ENCODE data around the gene ATP4A. TPM values are rescaled to one million over a fixed set of nuclear protein-coding genes. Genes with fewer than 3 reads are reported as not detected.
"Not testable (repeated sequence)": the region's sequence is repeated elsewhere in the genome, so short reads cannot be mapped to it uniquely, and the experiment has no call there.

The ATP4A gene
- total RNA-seq, 4 donors from 2014 or later = not detected

GRCh38 chr19:35608251-35608650 lies 44.8 kb upstream of the ATP4A start:
- intact Hi-C loops (cut with DNase I; ENCODE audit: low total_unique reads) = no loop called here
- Histone ChIP-seq H3K4me3 (no peak overlapping the region), H3K36me3 (no peaks in the 10 kb centered on the region), H3K27me3 (no peaks in the 10 kb centered on the region), H3K27ac (no peak overlapping the region), H3K4me1 (peaks cover 3 to 13% (median 10%) of the 10 kb centered on the region in 4 donors), H3K9me3 (peaks cover 0 to 4% of the 10 kb centered on the region in 2 donors)
- in situ Hi-C loops (cut with MboI; ENCODE audit: low pct_ligation_motif_present in 1 of 4, low pct_unique_long_range_greater_than_20kb in 1 of 4, low sequenced_read_pairs in 3 of 4) = no loop called here
- TF ChIP-seq POLR2AphosphoS5 (IDR thresholded peaks at IDR 0.05) = no peak
- TF ChIP-seq, protein P1, sequence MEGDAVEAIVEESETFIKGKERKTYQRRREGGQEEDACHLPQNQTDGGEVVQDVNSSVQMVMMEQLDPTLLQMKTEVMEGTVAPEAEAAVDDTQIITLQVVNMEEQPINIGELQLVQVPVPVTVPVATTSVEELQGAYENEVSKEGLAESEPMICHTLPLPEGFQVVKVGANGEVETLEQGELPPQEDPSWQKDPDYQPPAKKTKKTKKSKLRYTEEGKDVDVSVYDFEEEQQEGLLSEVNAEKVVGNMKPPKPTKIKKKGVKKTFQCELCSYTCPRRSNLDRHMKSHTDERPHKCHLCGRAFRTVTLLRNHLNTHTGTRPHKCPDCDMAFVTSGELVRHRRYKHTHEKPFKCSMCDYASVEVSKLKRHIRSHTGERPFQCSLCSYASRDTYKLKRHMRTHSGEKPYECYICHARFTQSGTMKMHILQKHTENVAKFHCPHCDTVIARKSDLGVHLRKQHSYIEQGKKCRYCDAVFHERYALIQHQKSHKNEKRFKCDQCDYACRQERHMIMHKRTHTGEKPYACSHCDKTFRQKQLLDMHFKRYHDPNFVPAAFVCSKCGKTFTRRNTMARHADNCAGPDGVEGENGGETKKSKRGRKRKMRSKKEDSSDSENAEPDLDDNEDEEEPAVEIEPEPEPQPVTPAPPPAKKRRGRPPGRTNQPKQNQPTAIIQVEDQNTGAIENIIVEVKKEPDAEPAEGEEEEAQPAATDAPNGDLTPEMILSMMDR (IDR thresholded peaks at IDR 0.05) = no peak
- TF ChIP-seq POLR2A (IDR thresholded peaks at IDR 0.05) = no peak
- TF ChIP-seq EP300 (IDR thresholded peaks at IDR 0.05; ENCODE audit: low read depth) = no peak
- DNase-seq = no peak
- WGBS, 2 donors (ENCODE audit: low coverage in 1 of 2) = 77 to 100% methylated on average over 1 to 2 of the region's 2 CpGs

GRCh38 chr19:35607661-35608060 lies 44.2 kb upstream of the ATP4A start:
- TF ChIP-seq, protein P1 (IDR thresholded peaks at IDR 0.05) = no peak
- TF ChIP-seq EP300 (IDR thresholded peaks at IDR 0.05; ENCODE audit: low read depth) = no peak
- no peak for TF ChIP-seq POLR2AphosphoS5 (IDR thresholded peaks at IDR 0.05)
- no peak for TF ChIP-seq POLR2A (IDR thresholded peaks at IDR 0.05)
- H3K36me3 ChIP-seq = no peaks in the 10 kb centered on the region
- no peak overlapping the region for H3K27ac ChIP-seq
- DNase-seq = no peak
- no peaks in the 10 kb centered on the region for H3K27me3 ChIP-seq
- peaks cover 0 to 7% (median 5%) of the 10 kb centered on the region in 4 donors for H3K4me1 ChIP-seq
- intact Hi-C loops (cut with DNase I; ENCODE audit: low total_unique reads) = no loop called here
- H3K4me3 ChIP-seq = no peak overlapping the region
- in situ Hi-C loops (cut with MboI; ENCODE audit: low pct_ligation_motif_present in 1 of 4, low pct_unique_long_range_greater_than_20kb in 1 of 4, low sequenced_read_pairs in 3 of 4) = no loop called here
- WGBS, 2 donors (ENCODE audit: low coverage in 1 of 2) = 88% methylated on average over 3 of the region's 3 CpGs; no CpG with 5 or more reads in 1 of the 2 donors
- H3K9me3 ChIP-seq = peaks cover 0 to 4% of the 10 kb centered on the region in 2 donors

- 86% methylated on average over 8 of the region's 8 CpGs; no CpG with 5 or more reads in 1 of the 2 donors for WGBS, 2 donors (ENCODE audit: low coverage in 1 of 2)
- H3K36me3 ChIP-seq; H3K27ac ChIP-seq; in situ Hi-C loops (cut with MboI; ENCODE audit: low pct_ligation_motif_present in 1 of 4, low pct_unique_long_range_greater_than_20kb in 1 of 4, low sequenced_read_pairs in 3 of 4); H3K4me3 ChIP-seq; H3K9me3 ChIP-seq; intact Hi-C loops (cut with DNase I; ENCODE audit: low total_unique reads); DNase-seq; H3K4me1 ChIP-seq; H3K27me3 ChIP-seq: not testable (repeated sequence)
Observed at GRCh38 chr19:35607170-35607569, 43.7 kb upstream of the ATP4A start.

DNA sequence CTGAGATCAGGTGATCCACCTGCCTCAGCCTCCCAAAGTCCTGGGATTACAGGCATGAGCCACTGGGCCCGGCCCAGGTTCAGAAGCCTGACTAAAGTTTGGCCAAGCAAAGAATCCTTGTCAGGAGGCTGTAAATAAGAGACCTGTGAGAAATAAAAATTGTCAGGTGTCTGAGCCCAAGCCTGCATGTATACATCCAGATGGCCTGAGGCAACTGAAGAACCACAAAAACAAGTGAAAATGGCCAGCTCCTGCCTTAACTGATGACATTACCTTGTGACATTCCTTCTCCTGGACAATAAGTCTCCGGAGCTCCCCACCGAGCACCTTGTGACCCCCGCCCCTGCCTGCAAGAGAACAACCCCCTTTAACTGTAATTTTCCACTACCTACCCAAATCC lies 41.0 kb upstream of the ATP4A start:
- H3K36me3 ChIP-seq; H3K9me3 ChIP-seq; H3K27ac ChIP-seq; H3K4me1 ChIP-seq; H3K4me3 ChIP-seq; in situ Hi-C loops (cut with MboI; ENCODE audit: low pct_ligation_motif_present in 1 of 4, low pct_unique_long_range_greater_than_20kb in 1 of 4, low sequenced_read_pairs in 3 of 4); intact Hi-C loops (cut with DNase I; ENCODE audit: low total_unique reads); H3K27me3 ChIP-seq; DNase-seq: not testable (repeated sequence)
- WGBS, 2 donors (ENCODE audit: low coverage in 1 of 2) = 90 to 92% methylated on average over 3 to 4 of the region's 4 CpGs

GRCh38 chr19:35601971-35602370 lies 38.5 kb upstream of the ATP4A start:
- Histone ChIP-seq H3K36me3 (no peaks in the 10 kb centered on the region), H3K4me3 (no peak overlapping the region), H3K27me3 (no peaks in the 10 kb centered on the region), H3K9me3 (no peaks in the 10 kb centered on the region), H3K4me1 (no peaks in the 10 kb centered on the region), H3K27ac (no peak overlapping the region)
- intact Hi-C loops (cut with DNase I; ENCODE audit: low total_unique reads) (no loop called here), in situ Hi-C loops (cut with MboI; ENCODE audit: low pct_ligation_motif_present in 1 of 4, low pct_unique_long_range_greater_than_20kb in 1 of 4, low sequenced_read_pairs in 3 of 4) (no loop called here)
- 81 to 96% methylated on average over 3 of the region's 3 CpGs for WGBS, 2 donors (ENCODE audit: low coverage in 1 of 2)
- TF ChIP-seq, protein P1 (IDR thresholded peaks at IDR 0.05) = no peak
- TF ChIP-seq POLR2AphosphoS5 (IDR thresholded peaks at IDR 0.05) (no peak), POLR2A (IDR thresholded peaks at IDR 0.05) (no peak), EP300 (IDR thresholded peaks at IDR 0.05; ENCODE audit: low read depth) (no peak)
- no peak for DNase-seq

All from transverse colon (tissue), 4 donors.